COLO668 (cell line): ENCODE results near the gene RAMP1.
A peak's percentile ranks its signal among the peaks of the same experiment; 100 is the strongest.
"Not testable (repeated sequence)": the region's sequence is repeated elsewhere in the genome, so short reads cannot be mapped to it uniquely, and the experiment has no call there.

Experiments
- DNase-seq: peaks from one replicate; lab custom pipeline; 2025; ENCODE audit not compliant: unreplicated experiment; lab: John Stamatoyannopoulos, UW

RAMP1 gene

GRCh38 chr2:237859533-237860272 is at the start of gene RAMP1:
TSS of gene RAMP1 (plus strand) at chr2:237859623. CDS start at chr2:237859676, 53 bp downstream.
- peak; percentile 67 for DNase-seq

GRCh38 chr2:237815637-237816036 is 43.8 kb upstream of the RAMP1 start:
- DNase-seq: no peak

- no peak for DNase-seq
Observed at GRCh38 chr2:237816531-237816930, 42.9 kb upstream of the RAMP1 start.

GRCh38 chr2:237818066-237818473 is 41.4 kb upstream of the RAMP1 start:
- DNase-seq: no peak

- no peak for DNase-seq
Observed at GRCh38 chr2:237819231-237819630, 40.2 kb upstream of the RAMP1 start.

- DNase-seq: no peak
Observed at GRCh38 chr2:237820421-237820820, 39.0 kb upstream of the RAMP1 start.

GRCh38 chr2:237823544-237823943 is 35.9 kb upstream of the RAMP1 start:
- no peak for DNase-seq

GRCh38 chr2:237824085-237824484 is 35.3 kb upstream of the RAMP1 start:
- DNase-seq: no peak

GRCh38 chr2:237827421-237827987 is 31.9 kb upstream of the RAMP1 start:
- no peak for DNase-seq

GRCh38 chr2:237830522-237830921 is 28.9 kb upstream of the RAMP1 start:
- no peak for DNase-seq

- DNase-seq: no peak
Observed at GRCh38 chr2:237833546-237833945, 25.9 kb upstream of the RAMP1 start.

- DNase-seq: no peak
Observed at GRCh38 chr2:237835372-237835771, 24.1 kb upstream of the RAMP1 start.

GRCh38 chr2:237841051-237841450 is 18.4 kb upstream of the RAMP1 start:
- DNase-seq: no peak

- DNase-seq: not testable (repeated sequence)
Observed at GRCh38 chr2:237848940-237849339, 10.5 kb upstream of the RAMP1 start.

- no peak for DNase-seq
Observed at GRCh38 chr2:237854295-237854694, 5.1 kb upstream of the RAMP1 start.

GRCh38 chr2:237857791-237858190 is 1.6 kb upstream of the RAMP1 start:
- no peak for DNase-seq

GRCh38 chr2:237858294-237859081 is 935 bp upstream of the RAMP1 start:
- peak; percentile 78 for DNase-seq

- no peak for DNase-seq
Observed at GRCh38 chr2:237859082-237859433, 365 bp upstream of the RAMP1 start.

GRCh38 chr2:237860273-237860935 is 981 bp downstream of the RAMP1 start:
- DNase-seq: peak; percentile 44

GRCh38 chr2:237861875-237862527 is 2.6 kb downstream of the RAMP1 start:
- no peak for DNase-seq

- no peak for DNase-seq
Observed at GRCh38 chr2:237862528-237862895, 3.1 kb downstream of the RAMP1 start.
